ENCODE measurements around the gene PNMT. TPM values are rescaled to one million over a fixed set of nuclear protein-coding genes. Genes with fewer than 3 reads are reported as not detected.

Gene PNMT
- total RNA-seq, 1 donor from 2014 or later, result 0.25 TPM

- no peak for DNase-seq (ENCODE audit: low read depth)
Measured at GRCh38 chr17:39653662-39654331, 14.5 kb upstream of the PNMT start.

DNA sequence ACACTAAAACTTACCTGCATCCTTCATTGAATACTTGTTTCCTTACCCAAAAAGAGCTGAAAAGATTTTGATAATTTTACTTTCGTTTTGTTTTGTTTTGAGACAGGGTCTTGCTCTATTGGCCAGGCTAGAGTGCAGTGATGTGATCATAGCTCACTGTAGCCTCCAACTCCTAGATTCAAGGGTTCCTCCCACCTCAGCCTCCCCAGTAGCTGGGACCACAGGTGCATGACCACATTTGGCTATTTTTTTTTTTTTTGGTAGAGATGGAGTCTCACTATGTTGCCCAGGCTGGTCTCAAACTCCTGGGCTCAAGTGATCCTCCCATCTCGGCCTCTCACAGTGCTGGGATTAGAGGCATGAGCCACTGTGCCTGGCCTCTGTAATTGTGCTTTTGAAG is 13.1 kb upstream of the PNMT start:
- no peak for DNase-seq (ENCODE audit: low read depth)

- no peak for DNase-seq (ENCODE audit: low read depth)
Measured at GRCh38 chr17:39658346-39658745, 9.9 kb upstream of the PNMT start.

DNA sequence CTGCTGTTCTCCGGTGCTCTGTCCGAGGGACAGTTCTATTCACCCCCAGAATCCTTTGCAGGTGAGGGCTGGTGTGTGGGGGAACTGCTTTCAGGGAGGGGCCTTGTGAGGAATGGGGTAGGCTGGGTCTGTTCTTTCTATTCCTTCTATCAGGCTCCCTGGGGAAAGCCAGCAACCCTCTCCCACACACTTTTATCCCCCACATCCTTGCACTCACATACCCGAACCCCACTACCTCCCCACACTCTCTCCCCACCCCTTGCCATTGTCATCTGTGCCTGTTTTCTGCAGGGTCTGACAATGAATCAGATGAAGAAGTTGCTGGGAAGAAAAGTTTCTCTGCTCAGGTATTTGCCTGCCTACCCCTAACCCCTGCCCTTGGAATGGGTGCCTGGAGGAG is 9.5 kb upstream of the PNMT start:
- DNase-seq (ENCODE audit: low read depth), result no peak

DNA sequence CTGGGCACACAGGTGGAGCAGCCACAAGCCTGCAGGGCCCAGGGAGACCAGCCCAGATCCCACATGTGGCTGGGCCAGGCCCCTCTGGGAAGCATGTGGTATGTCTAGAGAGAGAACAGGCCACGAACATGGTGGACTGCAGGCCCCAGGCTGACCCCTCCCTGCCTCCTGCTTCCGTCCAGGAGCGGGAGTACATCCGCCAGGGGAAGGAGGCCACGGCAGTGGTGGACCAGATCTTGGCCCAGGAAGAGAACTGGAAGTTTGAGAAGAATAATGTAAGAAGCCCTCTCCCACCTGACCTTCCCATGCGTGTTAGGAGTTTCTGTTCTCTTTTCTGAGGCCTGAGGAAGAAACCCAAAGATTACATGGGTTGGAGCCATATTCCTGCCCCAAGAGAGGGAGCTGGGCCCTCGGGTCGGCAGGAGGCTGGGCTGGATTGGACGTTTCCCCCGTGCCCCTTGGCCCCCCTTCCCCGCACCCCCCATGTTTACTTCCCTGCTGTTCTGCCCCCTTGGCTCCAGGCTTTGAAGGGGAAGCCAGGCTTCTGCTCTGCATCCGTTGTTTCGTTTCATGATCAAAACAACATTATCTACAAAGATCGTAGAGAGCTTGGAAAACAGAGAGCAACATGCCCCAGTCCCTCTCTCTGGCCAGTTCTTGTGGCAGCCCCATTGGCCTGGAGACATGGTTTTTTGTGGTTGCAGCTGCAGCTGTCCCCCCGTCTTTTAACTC is 8.8 kb upstream of the PNMT start:
- DNase-seq (ENCODE audit: low read depth), result no peak

- DNase-seq (ENCODE audit: low read depth), result no peak
Measured at GRCh38 chr17:39660011-39660360, 8.3 kb upstream of the PNMT start.

DNA sequence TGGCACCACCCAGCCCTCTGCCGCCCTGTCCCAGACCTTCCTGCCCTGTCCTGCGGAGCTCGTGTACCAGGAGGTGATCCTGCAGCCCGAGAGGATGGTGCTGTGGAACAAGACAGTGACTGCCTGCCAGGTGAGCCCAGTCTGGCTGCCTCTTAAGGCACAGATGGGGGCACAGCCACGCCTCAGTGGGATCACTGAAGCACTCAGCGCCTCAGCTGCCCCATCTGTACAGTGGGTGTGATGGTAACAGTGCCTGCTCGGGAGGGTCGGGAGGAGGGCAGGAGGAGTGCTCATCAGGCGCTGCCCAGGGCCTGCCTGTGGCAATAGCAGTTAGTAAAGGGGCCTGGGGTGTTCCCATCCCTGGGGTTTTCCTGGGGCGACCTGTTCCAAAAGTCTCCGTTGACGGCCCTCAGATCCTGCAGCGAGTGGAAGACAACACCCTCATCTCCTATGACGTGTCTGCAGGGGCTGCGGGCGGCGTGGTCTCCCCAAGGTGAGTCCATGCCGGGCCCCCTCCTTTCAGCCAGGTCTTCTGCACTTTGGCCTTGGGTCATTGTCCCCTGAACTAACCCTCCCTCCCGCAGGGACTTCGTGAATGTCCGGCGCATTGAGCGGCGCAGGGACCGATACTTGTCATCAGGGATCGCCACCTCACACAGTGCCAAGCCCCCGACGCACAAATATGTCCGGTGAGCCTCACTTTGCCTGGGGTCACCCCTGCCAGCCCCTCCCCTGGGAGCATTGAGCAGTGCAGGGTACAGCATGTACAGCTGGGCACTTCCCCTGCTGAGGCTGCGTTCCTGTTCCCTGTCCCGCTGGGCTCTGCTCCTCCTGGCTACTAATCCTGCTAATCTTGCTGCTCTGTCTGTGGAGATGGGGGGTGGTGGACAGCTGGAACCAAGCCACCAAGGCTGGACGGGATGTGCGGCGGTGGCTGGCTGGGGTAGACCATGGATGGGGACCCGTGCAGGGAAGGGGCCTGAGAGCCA is 7.6 kb upstream of the PNMT start:
- no peak for DNase-seq (ENCODE audit: low read depth)

DNA sequence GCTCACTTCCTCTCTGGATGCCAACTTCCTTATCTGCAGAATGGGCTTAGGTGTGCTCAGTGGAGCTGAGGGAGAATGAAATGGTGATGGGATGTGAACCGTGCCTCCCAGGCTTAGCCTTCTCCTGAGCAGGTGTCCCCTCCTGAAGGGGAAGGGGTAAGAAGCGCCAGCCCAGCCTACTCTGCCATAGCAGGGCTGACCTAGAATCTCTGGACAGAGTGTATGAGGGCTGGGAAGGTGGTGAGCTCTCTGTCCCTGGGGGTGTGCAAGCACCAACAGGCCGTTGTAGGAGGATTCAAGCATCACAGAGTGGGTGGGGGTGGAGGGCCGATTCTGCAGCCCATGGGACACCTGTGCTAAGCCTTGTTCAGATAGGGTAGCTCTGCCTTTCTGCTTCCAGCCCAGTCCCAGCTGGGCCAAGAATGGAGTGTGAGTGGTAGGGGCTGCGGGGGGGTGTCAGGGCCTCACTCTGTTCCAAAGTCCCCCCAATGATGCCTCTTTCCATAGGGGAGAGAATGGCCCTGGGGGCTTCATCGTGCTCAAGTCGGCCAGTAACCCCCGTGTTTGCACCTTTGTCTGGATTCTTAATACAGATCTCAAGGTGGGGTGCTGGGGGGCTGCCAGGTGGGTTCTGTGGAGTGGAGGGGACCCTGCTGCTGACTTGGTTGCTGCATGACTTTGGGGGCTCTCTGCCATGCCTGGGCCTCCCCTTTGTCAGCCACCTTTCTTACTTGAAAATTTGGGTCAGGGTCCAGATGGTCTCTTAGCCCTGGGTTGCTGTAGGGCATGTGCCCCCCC is 6.3 kb upstream of the PNMT start:
- DNase-seq (ENCODE audit: low read depth), result no peak

DNA sequence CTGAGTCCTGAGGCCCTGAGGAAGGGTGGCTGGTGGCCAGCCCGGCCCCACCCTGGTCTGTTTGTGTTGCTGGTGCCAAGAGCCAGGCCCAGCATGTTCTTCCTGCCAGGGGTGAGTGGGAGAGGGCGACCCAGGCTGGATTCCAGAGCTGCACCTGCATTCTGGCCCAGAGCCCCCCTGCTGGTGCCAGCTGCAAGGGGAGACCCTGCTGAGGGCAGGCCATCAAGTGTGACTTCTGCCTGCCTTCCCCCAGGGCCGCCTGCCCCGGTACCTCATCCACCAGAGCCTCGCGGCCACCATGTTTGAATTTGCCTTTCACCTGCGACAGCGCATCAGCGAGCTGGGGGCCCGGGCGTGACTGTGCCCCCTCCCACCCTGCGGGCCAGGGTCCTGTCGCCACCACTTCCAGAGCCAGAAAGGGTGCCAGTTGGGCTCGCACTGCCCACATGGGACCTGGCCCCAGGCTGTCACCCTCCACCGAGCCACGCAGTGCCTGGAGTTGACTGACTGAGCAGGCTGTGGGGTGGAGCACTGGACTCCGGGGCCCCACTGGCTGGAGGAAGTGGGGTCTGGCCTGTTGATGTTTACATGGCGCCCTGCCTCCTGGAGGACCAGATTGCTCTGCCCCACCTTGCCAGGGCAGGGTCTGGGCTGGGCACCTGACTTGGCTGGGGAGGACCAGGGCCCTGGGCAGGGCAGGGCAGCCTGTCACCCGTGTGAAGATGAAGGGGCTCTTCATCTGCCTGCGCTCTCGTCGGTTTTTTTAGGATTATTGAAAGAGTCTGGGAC is 5.5 kb upstream of the PNMT start:
- DNase-seq (ENCODE audit: low read depth), result no peak

GRCh38 chr17:39663340-39663687 is 4.9 kb upstream of the PNMT start:
- no peak for DNase-seq (ENCODE audit: low read depth)

DNA sequence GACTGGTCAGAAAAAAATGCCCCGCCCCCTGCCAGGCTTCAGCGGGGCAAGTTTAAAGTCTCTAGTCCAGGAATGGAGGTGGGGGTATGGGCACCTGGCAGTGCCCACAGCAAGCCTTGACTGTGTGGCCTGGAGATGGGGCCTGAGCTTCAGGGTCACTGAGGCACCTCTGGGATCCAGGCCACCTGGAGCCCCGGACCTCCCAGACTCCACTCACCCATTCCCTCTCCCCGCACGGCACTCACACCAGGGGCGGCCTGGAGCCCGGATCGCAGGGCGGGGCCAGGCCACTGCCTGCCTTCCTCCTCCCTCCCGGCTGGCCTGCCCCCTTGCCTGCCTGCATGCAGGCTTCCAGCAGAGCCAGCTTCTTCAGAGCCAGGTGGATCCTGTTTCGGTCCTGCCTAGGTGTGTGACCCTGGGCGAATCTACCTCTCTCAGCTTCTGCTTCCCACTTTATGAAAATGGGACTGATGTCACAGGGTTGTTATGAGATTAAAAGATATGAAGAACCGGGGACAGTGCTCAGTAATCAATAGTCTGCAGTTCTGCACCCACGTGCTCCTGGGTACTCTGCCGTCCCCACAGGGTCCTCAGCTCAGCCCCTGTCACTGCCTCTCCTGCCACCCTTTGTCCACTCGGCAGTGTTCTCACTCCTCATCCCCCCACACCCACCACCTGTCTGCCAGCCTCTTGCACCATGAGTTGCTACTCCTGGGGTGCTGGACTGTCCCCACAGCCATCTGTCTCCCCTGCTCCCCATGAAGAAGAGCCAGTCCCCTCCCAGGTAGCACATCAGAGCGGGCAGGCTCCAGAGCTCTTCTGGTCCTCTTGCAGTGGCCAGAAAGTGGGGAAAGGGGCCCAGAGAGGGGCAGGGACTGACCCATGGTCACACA is 4.3 kb upstream of the PNMT start:
- DNase-seq (ENCODE audit: low read depth), result no peak

GRCh38 chr17:39664581-39665561 is 3.4 kb upstream of the PNMT start, which contains the start of gene TCAP:
Gene TCAP (plus strand): TSS chr17:39665349. CDS start chr17:39665360, 11 bp downstream.
- DNase-seq (ENCODE audit: low read depth), result no peak

DNA sequence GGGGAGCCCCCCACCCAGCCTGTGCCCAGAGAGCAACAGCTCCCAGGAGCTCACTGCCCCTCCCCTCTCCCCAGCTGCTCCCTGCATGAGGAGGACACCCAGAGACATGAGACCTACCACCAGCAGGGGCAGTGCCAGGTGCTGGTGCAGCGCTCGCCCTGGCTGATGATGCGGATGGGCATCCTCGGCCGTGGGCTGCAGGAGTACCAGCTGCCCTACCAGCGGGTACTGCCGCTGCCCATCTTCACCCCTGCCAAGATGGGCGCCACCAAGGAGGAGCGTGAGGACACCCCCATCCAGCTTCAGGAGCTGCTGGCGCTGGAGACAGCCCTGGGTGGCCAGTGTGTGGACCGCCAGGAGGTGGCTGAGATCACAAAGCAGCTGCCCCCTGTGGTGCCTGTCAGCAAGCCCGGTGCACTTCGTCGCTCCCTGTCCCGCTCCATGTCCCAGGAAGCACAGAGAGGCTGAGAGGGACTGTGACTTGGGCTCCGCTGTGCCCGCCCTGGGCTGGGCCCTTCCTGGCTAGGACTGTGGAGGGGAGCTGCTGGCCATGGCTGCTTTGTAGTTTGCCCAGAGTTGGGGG is 2.5 kb upstream of the PNMT start:
- no peak for DNase-seq (ENCODE audit: low read depth)

- no peak for DNase-seq (ENCODE audit: low read depth)
Measured at GRCh38 chr17:39666231-39666600, 2.0 kb upstream of the PNMT start.

DNA sequence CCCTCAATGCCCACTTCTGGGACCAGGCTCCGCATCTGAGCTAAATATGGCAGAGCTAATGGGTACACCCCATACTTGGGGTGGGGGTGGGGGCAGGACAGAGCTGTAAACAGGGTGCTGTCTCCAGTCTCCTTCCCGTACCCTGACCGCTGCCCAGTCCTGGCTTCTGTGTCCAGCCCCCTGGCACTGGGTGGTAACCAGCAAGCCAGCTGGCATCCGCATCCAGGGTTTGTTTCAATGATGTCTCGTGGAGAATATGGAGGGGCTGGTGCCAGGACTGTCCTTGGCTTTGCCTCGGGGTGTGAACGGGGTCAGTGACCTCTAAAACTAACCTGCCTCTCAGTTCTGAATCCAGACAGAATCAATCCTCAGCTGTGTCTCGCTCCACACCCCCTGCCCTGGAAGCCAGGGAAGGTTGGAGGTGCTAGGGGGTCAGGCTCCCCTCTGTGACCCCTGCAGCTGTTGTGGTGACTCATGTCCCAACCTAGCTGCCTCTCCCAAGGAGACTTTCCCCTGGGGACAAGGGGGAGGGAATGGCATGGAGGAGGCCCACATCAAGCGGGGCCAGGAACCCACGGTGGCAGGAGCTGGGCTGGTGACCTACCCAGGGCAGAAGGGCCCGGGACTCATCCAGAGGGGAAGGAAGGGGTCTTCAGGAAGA is 1.5 kb upstream of the PNMT start:
- DNase-seq (ENCODE audit: low read depth), result no peak

DNA sequence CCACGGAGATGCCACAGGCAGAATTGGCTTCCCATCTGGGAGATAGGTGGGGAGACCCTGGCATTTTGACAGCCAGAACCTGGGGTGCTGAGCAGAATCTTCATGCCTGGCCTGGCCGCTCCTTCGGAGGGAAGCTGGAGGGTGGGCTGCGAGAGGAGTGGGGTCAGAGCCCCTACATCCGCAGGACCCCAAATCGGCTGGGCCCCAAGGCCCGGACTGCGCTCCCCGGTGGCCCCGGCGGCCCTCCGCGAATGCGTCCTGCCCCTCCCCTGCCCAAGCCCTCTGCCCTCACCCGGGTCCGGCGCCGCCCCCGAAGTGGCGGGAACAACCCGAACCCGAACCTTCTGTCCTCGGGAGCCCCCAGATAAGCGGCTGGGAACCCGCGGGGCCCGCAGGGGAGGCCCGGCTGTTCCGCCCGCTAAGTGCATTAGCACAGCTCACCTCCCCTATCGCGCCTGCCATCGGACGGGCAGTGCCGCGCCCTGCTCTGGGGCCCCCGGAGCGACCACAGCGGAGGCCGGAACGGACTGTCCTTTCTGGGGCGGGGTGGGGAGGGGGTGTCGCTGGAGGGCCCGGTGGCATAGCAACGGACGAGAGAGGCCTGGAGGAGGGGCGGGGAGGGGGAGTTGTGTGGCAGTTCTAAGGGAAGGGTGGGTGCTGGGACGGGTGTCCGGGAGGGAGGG is 850 bp upstream of the PNMT start:
- no peak for DNase-seq (ENCODE audit: low read depth)

Measured in renal cortical epithelial cell (primary cell).